Adrenal gland (tissue), 5 donors: ENCODE data around the gene SOWAHC.

Experiments
- POLR2A ChIP-seq, 2 donors: fragments of 450-650 bp; IDR thresholded peaks; one replicate each; pipeline ENCODE4 v1.6.1; 2017; ENCODE audit warnings: antibody characterized with exemption in 2 of 2, mild to moderate bottlenecking in 2 of 2, moderate library complexity in 1 of 2
- TF ChIP-seq, protein P1 (sequence below), 6 experiments: fragments of 450-650 bp in 4 of 6; fragments of 200-600 bp in 2 of 6; sonication (generic) in 1 of 6; IDR thresholded peaks; 1 replicate in 5 of 6; 2 replicates in 1 of 6; pipeline versions ENCODE4 v1.5.1 to v1.8.0; 2016 to 2021; ENCODE audit warnings: antibody characterized with exemption in 6 of 6, mild to moderate bottlenecking in 2 of 6, moderate library complexity in 1 of 6
- donor health status: DM: no; HTN: no; CAD: no.

- TF ChIP-seq, protein P1, sequence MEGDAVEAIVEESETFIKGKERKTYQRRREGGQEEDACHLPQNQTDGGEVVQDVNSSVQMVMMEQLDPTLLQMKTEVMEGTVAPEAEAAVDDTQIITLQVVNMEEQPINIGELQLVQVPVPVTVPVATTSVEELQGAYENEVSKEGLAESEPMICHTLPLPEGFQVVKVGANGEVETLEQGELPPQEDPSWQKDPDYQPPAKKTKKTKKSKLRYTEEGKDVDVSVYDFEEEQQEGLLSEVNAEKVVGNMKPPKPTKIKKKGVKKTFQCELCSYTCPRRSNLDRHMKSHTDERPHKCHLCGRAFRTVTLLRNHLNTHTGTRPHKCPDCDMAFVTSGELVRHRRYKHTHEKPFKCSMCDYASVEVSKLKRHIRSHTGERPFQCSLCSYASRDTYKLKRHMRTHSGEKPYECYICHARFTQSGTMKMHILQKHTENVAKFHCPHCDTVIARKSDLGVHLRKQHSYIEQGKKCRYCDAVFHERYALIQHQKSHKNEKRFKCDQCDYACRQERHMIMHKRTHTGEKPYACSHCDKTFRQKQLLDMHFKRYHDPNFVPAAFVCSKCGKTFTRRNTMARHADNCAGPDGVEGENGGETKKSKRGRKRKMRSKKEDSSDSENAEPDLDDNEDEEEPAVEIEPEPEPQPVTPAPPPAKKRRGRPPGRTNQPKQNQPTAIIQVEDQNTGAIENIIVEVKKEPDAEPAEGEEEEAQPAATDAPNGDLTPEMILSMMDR (IDR thresholded peaks at IDR 0.05): no peak
- TF ChIP-seq POLR2A (IDR thresholded peaks at IDR 0.05): no peak
These were observed 19.3 kb downstream of the SOWAHC start for GRCh38 chr2:109633284-109633961.
